Brain microvascular endothelial cell (primary cell): ENCODE results near the gene STK32B.

Experiments
- DNase-seq: peaks from one replicate; pipeline ENCODE4 v3.0.0-alpha.2; 2020
- H3K27ac ChIP-seq: fragments of 250-450 bp; sonication (Bioruptor Pico); 2 replicates; pipeline ENCODE4 v1.5.1; 2020; ENCODE audit warnings: mild to moderate bottlenecking, moderate library complexity
- H3K27me3 ChIP-seq: fragments of 250-450 bp; sonication (Bioruptor Pico); replicated peaks from 2 replicates; pipeline ENCODE4 v1.5.1; 2020; ENCODE audit warnings: mild to moderate bottlenecking
- H3K36me3 ChIP-seq: fragments of 250-450 bp; sonication (Bioruptor Pico); replicated peaks from 2 replicates; pipeline ENCODE4 v1.5.1; 2020; ENCODE audit warnings: mild to moderate bottlenecking
- H3K4me3 ChIP-seq: 2 replicates; pipeline ENCODE4 v1.5.1; 2011; ENCODE audit warnings: low read depth, mild to moderate bottlenecking, control low read depth, low read length, moderate library complexity
- CTCF ChIP-seq: IDR thresholded peaks from 2 replicates; pipeline ENCODE4 v1.5.1; 2011; ENCODE audit warnings: low read depth, mild to moderate bottlenecking, moderate library complexity, low read length, control low read depth, inconsistent platforms; ENCODE audit errors: missing control alignments
- in situ Hi-C: cut with HindIII; loops from 2 replicates; pipeline ENCODE4 v1.10.0; 2017; ENCODE audit warnings: low sequenced_read_pairs, low pct_ligation_motif_present

The STK32B gene

DNA sequence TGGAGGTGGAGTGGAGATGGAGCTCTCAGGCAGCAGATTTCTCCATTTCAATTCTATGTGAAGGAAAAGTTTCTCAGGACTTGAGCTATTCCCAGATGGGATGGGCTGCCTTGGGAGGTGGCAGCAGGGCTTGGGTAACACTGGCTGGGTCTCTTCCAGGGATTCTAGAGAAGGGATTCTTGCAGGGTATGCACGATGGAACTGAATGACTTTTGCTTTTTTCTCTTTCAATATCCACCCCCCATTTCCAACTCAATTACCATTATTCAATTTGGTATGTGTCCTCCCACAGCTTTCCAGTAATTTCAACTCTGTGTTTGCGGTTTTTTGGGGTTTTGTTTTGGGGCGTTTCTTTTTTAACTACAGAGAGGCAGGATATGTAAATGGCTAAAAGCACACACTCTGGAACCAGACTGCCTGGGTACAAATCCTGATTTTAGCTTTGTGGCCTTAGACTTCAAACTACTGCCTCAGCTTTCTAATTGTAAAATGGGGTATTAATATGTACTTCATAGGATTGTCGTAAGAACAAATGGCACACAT is 428.3 kb downstream of the STK32B start:
- no peak overlapping the region for H3K4me3 ChIP-seq
- TF ChIP-seq CTCF: no peak
- no peaks in the 10 kb centered on the region for H3K27me3 ChIP-seq
- no peak for DNase-seq
- in situ Hi-C loops: no loop called here
- H3K36me3 ChIP-seq: no peaks in the 10 kb centered on the region
- H3K27ac ChIP-seq: no peak overlapping the region

- H3K27ac ChIP-seq: no peak overlapping the region
- no peaks in the 10 kb centered on the region for H3K36me3 ChIP-seq
- H3K4me3 ChIP-seq: no peak overlapping the region
- H3K27me3 ChIP-seq: no peaks in the 10 kb centered on the region
- in situ Hi-C loops: no loop called here
- no peak for TF ChIP-seq CTCF
- DNase-seq: no peak
These were observed 437.1 kb downstream of the STK32B start for GRCh38 chr4:5488413-5488812.

DNA sequence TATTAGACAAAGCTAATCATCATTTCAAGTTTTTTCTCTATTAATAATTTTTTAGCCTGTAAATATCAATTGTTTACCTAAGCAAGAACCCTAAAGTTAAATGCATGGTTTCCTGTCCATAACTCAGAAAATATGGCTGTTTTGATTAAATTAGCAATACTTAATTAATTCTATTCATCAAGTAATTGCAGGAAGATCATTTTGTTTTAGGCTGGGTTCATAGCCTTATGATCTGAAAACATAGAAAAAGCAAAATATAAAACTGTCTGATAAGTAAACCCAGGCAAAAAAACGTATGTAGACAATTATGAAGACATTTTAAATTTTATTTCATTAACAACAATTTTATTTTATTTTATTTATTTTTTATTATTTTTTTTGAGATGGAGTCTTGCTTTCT is 438.0 kb downstream of the STK32B start:
- TF ChIP-seq CTCF: no peak
- in situ Hi-C loops: no loop called here

GRCh38 chr4:5497489-5497888 is 446.2 kb downstream of the STK32B start:
- H3K27ac ChIP-seq: no peak overlapping the region
- H3K36me3 ChIP-seq: no peaks in the 10 kb centered on the region
- no peak for DNase-seq
- in situ Hi-C loops: no loop called here
- no peak overlapping the region for H3K4me3 ChIP-seq
- TF ChIP-seq CTCF: no peak
- no peaks in the 10 kb centered on the region for H3K27me3 ChIP-seq

More for the DNA sequence above, 438.0 kb downstream of the STK32B start:
- no peaks in the 10 kb centered on the region for H3K36me3 ChIP-seq
- H3K27me3 ChIP-seq: no peaks in the 10 kb centered on the region
- no peak overlapping the region for H3K4me3 ChIP-seq
- no peak for DNase-seq
- H3K27ac ChIP-seq: no peak overlapping the region

GRCh38 chr4:5500165-5500564 is 448.9 kb downstream of the STK32B start:
- H3K27ac ChIP-seq: no peak overlapping the region
- H3K36me3 ChIP-seq: no peaks in the 10 kb centered on the region
- in situ Hi-C loops: no loop called here
- DNase-seq: peak; percentile 12
- H3K27me3 ChIP-seq: no peaks in the 10 kb centered on the region
- TF ChIP-seq CTCF: no peak
- H3K4me3 ChIP-seq: no peak overlapping the region

- Histone ChIP-seq H3K27me3 (no peaks in the 10 kb centered on the region), H3K4me3 (no peak overlapping the region), H3K27ac (no peak overlapping the region), H3K36me3 (no peaks in the 10 kb centered on the region)
- DNase-seq: no peak
- in situ Hi-C loops: no loop called here
- TF ChIP-seq CTCF: no peak
These were observed 452.2 kb downstream of the STK32B start for GRCh38 chr4:5503336-5503936.
